IPS-20b (cell line): ENCODE results near the gene PRSS38.
"Not testable (repeated sequence)": the region's sequence is repeated elsewhere in the genome, so short reads cannot be mapped to it uniquely, and the experiment has no call there.

Experiments used
- H3K27ac ChIP-seq: one replicate; pipeline ENCODE4 v1.5.1; 2013; ENCODE audit warnings: low read length
- H3K27me3 ChIP-seq: 2 replicates; pipeline ENCODE4 v1.6.1; 2013; ENCODE audit warnings: mild to moderate bottlenecking, low read length, inconsistent platforms; ENCODE audit not compliant: insufficient read depth
- H3K36me3 ChIP-seq: 2 replicates; pipeline ENCODE4 v1.6.1; 2013; ENCODE audit warnings: low read depth, mild to moderate bottlenecking, inconsistent platforms, low read length, moderate library complexity; ENCODE audit not compliant: insufficient read depth
- H3K4me1 ChIP-seq: 2 replicates; pipeline ENCODE4 v1.6.1; 2013; ENCODE audit warnings: mild to moderate bottlenecking, control low read depth, inconsistent platforms, low read length, moderate library complexity; ENCODE audit not compliant: insufficient read depth
- H3K4me3 ChIP-seq: 2 replicates; pipeline ENCODE4 v1.5.1; 2013; ENCODE audit warnings: mild to moderate bottlenecking, low read length, inconsistent platforms
- H3K9ac ChIP-seq: 2 replicates; pipeline ENCODE4 v1.6.1; 2013; ENCODE audit warnings: low read depth, mild to moderate bottlenecking, inconsistent platforms, low read length, moderate library complexity
- H3K9me3 ChIP-seq: 2 replicates; pipeline ENCODE4 v1.6.1; 2013; ENCODE audit warnings: mild to moderate bottlenecking, low read depth, low read length, inconsistent platforms; ENCODE audit not compliant: insufficient read depth

Gene PRSS38

GRCh38 chr1:227828786-227829185 is 13.3 kb downstream of the PRSS38 start:
- no peak overlapping the region for H3K27ac ChIP-seq

GRCh38 chr1:227838181-227838580 is 22.7 kb downstream of the PRSS38 start:
- no peak overlapping the region for H3K9ac ChIP-seq
- no peaks in the 10 kb centered on the region for H3K27me3 ChIP-seq
- no peak overlapping the region for H3K4me3 ChIP-seq
- H3K9me3 ChIP-seq, result no peaks in the 10 kb centered on the region
- H3K36me3 ChIP-seq, result no peaks in the 10 kb centered on the region
- H3K4me1 ChIP-seq, result no peaks in the 10 kb centered on the region
- H3K27ac ChIP-seq, result no peak overlapping the region

More at GRCh38 chr1:227828786-227829185, 13.3 kb downstream of the PRSS38 start:
- Histone ChIP-seq H3K4me1 (no peaks in the 10 kb centered on the region), H3K4me3 (no peak overlapping the region), H3K9ac (no peak overlapping the region), H3K36me3 (no peaks in the 10 kb centered on the region), H3K9me3 (no peaks in the 10 kb centered on the region; the same call in 1 of the 2 replicates), H3K27me3 (no peaks in the 10 kb centered on the region; the same call in 1 of the 2 replicates)

GRCh38 chr1:227841096-227841495 is 25.6 kb downstream of the PRSS38 start:
- H3K36me3 ChIP-seq, result no peaks in the 10 kb centered on the region
- no peaks in the 10 kb centered on the region for H3K27me3 ChIP-seq
- no peaks in the 10 kb centered on the region for H3K9me3 ChIP-seq
- no peaks in the 10 kb centered on the region for H3K4me1 ChIP-seq
- no peak overlapping the region for H3K9ac ChIP-seq
- no peak overlapping the region for H3K27ac ChIP-seq
- no peak overlapping the region for H3K4me3 ChIP-seq

GRCh38 chr1:227844320-227845146 is 29.1 kb downstream of the PRSS38 start:
- no peaks in the 10 kb centered on the region for H3K9me3 ChIP-seq
- H3K4me3 ChIP-seq, result no peak overlapping the region

GRCh38 chr1:227845147-227845458 is 29.6 kb downstream of the PRSS38 start:
- Histone ChIP-seq H3K27me3 (no peaks in the 10 kb centered on the region), H3K4me1 (no peaks in the 10 kb centered on the region), H3K36me3 (no peaks in the 10 kb centered on the region), H3K27ac (no peak overlapping the region), H3K4me3 (no peak overlapping the region), H3K9me3 (no peaks in the 10 kb centered on the region), H3K9ac (no peak overlapping the region)

More at GRCh38 chr1:227844320-227845146, 29.1 kb downstream of the PRSS38 start:
- H3K36me3 ChIP-seq, result no peaks in the 10 kb centered on the region
- H3K9ac ChIP-seq, result no peak overlapping the region
- no peaks in the 10 kb centered on the region for H3K4me1 ChIP-seq
- H3K27ac ChIP-seq, result no peak overlapping the region
- H3K27me3 ChIP-seq, result no peaks in the 10 kb centered on the region

GRCh38 chr1:227845519-227845918 is 30.0 kb downstream of the PRSS38 start:
- Histone ChIP-seq H3K27ac (no peak overlapping the region), H3K36me3 (no peaks in the 10 kb centered on the region), H3K4me3 (no peak overlapping the region), H3K9me3 (no peaks in the 10 kb centered on the region), H3K4me1 (no peaks in the 10 kb centered on the region), H3K27me3 (no peaks in the 10 kb centered on the region), H3K9ac (no peak overlapping the region)

- no peak overlapping the region for H3K9ac ChIP-seq
- no peaks in the 10 kb centered on the region for H3K9me3 ChIP-seq
- H3K36me3 ChIP-seq, result no peaks in the 10 kb centered on the region
- H3K4me3 ChIP-seq, result no peak overlapping the region
- no peak overlapping the region for H3K27ac ChIP-seq
- no peaks in the 10 kb centered on the region for H3K27me3 ChIP-seq
- H3K4me1 ChIP-seq, result no peaks in the 10 kb centered on the region
These were observed 30.9 kb downstream of the PRSS38 start for GRCh38 chr1:227846265-227846858.

GRCh38 chr1:227847046-227847445 is 31.6 kb downstream of the PRSS38 start:
- H3K4me1 ChIP-seq, H3K9me3 ChIP-seq, H3K9ac ChIP-seq, H3K27ac ChIP-seq, H3K27me3 ChIP-seq, H3K4me3 ChIP-seq, H3K36me3 ChIP-seq: not testable (repeated sequence)

GRCh38 chr1:227848430-227848932 is 33.0 kb downstream of the PRSS38 start:
- Histone ChIP-seq H3K27ac (no peak overlapping the region), H3K9ac (no peak overlapping the region), H3K4me3 (no peak overlapping the region), H3K9me3 (no peaks in the 10 kb centered on the region), H3K27me3 (no peaks in the 10 kb centered on the region), H3K4me1 (no peaks in the 10 kb centered on the region), H3K36me3 (no peaks in the 10 kb centered on the region)

- Histone ChIP-seq H3K4me1 (no peaks in the 10 kb centered on the region), H3K27me3 (no peaks in the 10 kb centered on the region), H3K9me3 (no peaks in the 10 kb centered on the region), H3K9ac (no peak overlapping the region), H3K36me3 (no peaks in the 10 kb centered on the region), H3K27ac (no peak overlapping the region), H3K4me3 (no peak overlapping the region)
These were observed 33.8 kb downstream of the PRSS38 start for GRCh38 chr1:227849251-227849650.

- Histone ChIP-seq H3K36me3 (no peaks in the 10 kb centered on the region), H3K4me3 (no peak overlapping the region), H3K9me3 (no peaks in the 10 kb centered on the region), H3K27me3 (no peaks in the 10 kb centered on the region), H3K27ac (no peak overlapping the region), H3K9ac (no peak overlapping the region), H3K4me1 (no peaks in the 10 kb centered on the region)
These were observed 38.7 kb downstream of the PRSS38 start for GRCh38 chr1:227854189-227854588.

- H3K9me3 ChIP-seq, result no peaks in the 10 kb centered on the region
- H3K27me3 ChIP-seq, result no peaks in the 10 kb centered on the region
- H3K36me3 ChIP-seq, result no peaks in the 10 kb centered on the region
- no peak overlapping the region for H3K27ac ChIP-seq
- no peak overlapping the region for H3K4me3 ChIP-seq
- no peak overlapping the region for H3K9ac ChIP-seq
- H3K4me1 ChIP-seq, result no peaks in the 10 kb centered on the region
These were observed 40.2 kb downstream of the PRSS38 start for GRCh38 chr1:227855687-227856086.
